Activated CD4-positive, alpha-beta T cell treated with anti-CD3 and anti-CD28 coated beads, Interleukin-2, Interleukin-6, amounts not matched to agents 100 ng/mL and 50 ng/mL, durations not matched to agents 16 hours and 8 hours (primary cell): Measurements from ENCODE around the gene ACVR1B.

Source experiments
- DNase-seq: peaks from one replicate; pipeline ENCODE4 v3.0.0-alpha.2; 2020

ACVR1B gene

DNA sequence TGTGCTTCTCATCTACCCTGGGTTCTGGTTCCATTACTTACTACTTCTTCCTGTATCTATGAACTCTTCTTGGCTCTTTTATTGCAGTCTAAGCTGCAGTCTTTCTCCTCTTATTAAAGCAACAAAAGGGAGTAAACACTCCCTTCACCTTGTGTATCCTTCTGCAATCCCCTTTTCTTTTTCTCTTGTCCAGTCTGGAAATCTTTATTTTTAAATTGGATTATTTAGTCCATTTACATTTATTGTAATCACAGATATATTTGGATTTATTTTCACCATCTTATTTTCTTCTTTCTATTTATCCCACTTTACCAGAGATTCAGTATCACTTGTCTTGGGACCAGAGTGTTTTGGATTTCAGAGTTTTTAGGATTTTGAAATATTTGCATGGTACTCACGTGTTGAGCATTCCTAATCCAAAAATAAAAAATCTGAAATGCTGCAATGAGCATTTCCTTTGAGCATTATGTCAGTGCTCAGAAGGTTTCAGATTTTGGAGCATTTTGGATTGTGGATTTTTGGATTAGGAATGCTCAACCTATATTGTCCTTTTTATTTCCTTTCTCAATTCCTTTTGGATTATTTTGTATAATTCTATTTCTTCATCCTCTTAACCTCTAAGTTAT is 6.8 kb upstream of the ACVR1B start:
- DNase-seq: no peak

DNA sequence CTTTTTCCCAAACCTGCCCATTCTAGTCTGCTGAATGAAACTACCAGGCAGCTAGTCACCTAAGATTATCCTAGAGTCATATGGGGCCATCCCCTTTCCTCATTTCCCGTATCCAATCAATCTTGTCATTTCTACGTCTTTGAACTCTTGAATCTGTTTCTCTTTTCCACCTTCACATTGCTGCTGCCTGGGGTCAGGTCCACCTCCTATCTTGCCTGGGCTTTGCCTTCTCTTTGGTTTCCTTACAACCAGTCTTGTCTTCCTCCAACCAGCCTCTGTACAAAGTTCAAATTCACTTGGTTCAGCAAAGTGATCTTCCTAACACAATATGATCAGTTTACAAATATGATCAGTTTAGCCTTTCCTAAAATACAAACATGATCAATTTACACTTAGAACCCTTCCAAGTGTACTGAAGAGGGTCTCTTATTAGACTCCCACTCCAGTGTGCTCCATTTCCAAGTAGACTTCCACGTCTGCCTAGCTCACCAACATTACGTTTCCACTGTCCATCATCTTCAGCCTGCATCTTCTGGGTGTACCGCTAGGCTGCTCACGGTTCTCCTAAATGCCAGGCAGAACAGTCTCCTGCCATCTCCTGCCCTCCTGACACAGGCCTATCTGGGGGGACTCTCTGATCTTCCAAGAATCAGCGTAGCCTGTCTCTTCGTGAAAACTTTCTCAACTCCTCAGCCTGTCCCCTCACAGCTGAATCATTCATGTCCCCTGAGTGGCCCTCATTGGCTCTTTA is 4.1 kb upstream of the ACVR1B start:
- DNase-seq: no peak

- DNase-seq: no peak
These were observed 3.4 kb upstream of the ACVR1B start for GRCh38 chr12:51948066-51948465.

- no peak for DNase-seq
These were observed 2.0 kb upstream of the ACVR1B start for GRCh38 chr12:51949342-51950030.

DNA sequence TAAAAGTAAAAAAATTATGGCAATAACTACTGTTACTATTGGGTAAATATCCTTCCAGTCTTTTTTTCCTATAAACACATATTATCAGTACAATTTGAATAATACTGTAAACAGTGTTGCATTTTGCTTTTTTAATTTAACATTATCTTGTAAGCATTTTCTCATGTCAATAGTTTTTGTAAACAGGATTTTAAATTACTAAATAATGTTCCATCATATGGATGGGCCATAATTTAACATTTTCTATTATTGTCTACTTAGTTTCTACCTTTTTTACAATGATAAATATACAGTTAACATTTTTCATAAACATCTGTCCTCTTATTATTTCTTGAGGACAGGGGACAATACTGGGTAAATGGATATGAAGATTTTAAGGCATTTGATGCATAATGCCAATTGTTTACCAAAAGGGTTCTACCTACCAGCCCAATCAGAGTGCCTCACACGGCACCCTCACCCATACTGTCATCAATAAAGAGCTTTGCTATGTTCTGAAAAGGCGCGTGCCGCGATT is 759 bp upstream of the ACVR1B start:
- no peak for DNase-seq

- no peak for DNase-seq
These were observed 584 bp downstream of the ACVR1B start for GRCh38 chr12:51951843-51952722.

DNA sequence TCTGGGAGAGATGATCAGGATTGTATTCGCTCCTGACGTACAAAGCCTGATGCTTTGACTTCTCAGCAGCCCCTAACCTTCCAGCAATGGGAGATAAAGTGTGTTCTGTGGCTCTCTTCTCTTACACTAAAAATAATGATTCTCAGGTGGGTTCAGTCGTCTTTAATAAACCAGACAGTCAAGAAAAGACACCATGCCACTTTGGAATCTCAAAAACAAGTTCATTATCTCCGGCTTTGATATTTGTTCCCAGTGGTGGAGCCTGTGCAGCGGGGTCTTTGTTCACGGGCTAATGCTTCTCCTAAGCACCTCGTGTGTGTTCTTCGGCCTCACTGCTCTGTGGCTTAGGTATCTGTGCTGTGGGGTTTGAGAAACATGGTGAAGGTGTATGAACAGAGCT is 1.6 kb downstream of the ACVR1B start:
- no peak for DNase-seq

GRCh38 chr12:51953864-51954263 is 2.4 kb downstream of the ACVR1B start:
- DNase-seq: no peak

DNA sequence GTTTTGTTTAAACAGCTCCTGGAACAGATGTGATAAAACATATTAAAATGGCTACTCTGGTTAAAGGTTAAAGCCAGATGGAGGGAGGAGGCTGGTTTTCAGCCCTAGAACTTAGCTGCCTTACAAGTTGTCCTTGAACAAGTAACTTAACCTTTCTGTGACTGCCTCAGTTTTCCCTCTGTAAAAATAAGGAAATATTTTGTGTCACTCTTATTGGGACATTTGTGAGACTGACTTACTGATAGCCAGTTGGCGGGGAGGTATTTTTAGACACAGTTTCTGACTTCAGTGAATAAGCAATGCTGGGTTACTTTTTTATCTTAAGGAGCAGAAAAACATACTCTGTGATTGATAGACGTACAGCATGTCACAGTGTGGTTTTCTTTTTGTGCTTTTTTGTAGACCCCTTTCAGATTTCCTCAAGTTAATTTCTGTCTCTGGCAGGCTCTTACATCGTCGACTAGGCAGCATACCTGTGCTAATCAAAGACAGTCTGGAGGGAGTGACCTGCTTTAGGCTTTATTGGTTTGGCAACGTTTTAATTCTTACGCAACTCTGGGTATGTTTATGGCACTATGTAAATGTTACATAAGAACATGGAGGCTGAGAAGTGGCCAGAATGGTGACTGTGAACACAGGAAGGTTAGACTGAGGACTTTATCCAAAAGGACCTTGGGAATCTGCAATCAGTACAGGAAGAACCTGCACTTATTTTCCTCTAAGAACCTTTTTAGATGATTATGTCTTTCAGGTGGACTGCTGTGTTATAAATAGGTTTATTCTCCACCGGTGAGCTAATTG is 3.3 kb downstream of the ACVR1B start:
- DNase-seq: no peak

DNA sequence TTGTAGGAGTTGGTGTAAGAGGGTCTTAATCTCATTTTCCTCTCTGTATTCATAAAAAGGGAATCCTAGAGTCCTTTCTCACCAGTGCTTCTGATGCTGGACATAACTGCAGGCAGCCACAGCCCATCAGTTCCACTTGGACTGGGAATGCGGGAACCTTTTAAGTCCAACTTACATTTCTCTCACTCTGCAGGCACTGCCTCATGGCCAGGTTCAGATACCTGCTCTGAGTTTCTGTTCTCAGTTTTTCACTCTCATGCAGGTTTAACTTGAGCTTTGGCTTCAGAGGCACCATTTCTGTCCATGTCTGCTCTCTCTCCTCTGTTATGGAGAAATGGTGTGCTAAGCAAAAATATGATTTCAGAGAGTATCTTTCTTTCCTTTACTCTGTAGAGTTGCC is 4.2 kb downstream of the ACVR1B start:
- no peak for DNase-seq

DNA sequence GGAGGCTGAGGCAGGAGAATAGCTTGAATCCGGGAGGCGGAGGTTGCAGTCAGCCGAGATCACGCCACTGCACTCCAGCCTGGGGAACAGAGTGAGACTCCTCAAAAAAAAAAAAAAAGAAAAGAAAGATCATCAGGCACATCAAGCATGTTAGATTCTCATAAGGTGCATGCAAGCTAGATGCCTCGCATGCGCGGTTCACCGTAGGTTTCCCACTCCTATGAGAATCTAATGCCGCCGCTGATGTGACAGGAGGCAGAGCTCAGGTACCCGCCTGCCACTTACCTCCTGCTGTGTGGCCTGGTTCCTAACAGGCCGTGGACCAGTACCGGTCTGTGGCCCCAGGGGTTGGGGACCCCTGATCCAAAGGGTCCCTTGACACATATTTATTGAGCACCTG is 7.0 kb downstream of the ACVR1B start:
- DNase-seq: no peak

DNA sequence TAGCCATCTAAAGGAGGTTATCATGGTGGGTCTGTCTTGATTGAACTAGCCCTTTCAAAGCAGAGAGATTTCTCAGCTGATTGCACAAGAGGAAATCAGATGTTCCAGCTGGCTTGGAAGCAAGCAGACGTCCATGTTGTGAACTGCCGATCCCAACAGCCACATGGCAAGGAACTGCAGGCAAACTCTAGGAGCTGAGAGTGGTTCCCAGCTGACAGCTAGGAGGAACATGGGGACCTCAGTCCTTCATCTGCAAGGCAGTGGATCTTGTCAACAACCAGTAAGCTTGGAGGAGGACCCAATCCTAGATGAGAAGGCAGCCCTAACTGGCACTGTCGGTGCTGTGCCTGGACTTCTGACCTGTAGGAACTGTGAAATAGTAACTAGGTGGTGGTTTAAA is 7.7 kb downstream of the ACVR1B start:
- DNase-seq: no peak

- DNase-seq: no peak
These were observed 8.4 kb downstream of the ACVR1B start for GRCh38 chr12:51959921-51960320.

GRCh38 chr12:51960488-51960887 is 9.0 kb downstream of the ACVR1B start:
- no peak for DNase-seq

DNA sequence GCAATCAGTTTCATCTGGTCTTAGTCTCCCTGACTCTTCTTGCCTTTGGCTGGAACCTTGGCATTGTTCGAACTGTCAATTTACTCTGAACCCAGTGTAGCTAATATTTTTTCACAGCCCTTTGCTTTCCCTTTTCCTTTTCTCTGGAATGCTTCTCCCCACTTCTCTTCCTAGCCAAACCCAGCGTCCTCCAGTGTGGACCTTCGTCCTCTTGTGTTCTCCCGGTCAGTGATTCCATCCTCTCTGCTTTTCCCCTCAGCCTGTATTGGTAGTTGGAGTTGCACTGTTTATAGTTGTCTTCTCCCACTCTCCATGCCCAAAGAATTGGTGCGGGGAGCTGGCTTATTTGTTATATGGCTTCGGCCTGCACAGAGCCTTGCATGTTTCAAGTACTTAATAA is 9.4 kb downstream of the ACVR1B start:
- DNase-seq: no peak

DNA sequence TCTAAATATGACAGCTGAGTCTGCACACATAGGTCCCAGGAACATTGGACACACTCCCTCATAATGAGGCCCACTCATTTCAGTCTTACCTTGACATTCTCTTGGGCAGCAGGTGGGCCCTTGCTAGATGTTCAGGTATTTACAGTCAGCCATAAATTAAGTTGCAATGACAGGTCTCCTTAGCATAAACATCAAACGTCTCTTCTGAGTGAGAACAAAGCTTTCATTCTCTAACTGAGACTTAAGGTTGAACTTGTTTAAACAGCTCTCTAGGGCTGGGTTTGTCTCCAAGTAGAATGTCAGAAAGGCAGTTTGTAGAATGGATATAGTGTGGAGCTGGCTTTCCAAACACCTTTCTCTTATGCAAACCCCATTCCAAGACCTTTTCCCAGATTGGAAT is 10.3 kb downstream of the ACVR1B start:
- no peak for DNase-seq

DNA sequence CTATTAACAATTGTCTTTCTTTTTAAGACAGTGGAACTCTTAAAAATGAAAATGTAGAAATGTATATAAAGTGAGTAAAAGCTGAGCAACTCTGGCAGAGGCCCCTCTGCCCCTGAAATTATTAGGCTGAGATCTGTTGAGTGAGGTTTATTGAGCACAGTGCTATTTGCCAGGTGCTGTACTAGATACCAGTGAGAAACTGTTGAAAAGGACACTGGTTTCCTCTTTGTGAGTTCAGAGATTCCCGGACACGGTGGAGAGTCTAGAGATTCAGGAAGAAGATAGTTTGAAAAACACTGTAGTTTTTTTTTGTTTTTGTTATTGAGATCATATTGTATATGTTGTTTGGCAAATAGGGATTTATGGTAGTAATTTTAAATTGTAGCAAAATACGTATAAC is 11.2 kb downstream of the ACVR1B start:
- no peak for DNase-seq

DNA sequence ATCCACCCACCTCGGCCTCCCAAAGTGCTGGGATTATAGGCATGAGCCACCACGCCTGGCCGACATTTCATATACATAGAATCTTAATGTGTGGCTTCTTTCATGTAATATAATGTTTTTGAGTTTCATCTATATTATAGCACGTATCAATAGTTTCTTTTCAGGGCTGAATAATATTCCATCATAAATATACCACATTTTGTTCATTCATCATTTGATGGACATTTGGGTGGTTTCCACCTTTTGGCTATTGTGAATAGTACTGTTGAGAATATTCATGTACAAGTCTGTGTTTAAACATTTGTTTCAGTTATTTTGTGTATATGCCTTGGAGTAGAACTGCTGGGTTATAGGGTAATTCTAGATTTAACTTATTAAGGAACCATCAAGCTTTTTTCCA is 12.0 kb downstream of the ACVR1B start:
- no peak for DNase-seq

DNA sequence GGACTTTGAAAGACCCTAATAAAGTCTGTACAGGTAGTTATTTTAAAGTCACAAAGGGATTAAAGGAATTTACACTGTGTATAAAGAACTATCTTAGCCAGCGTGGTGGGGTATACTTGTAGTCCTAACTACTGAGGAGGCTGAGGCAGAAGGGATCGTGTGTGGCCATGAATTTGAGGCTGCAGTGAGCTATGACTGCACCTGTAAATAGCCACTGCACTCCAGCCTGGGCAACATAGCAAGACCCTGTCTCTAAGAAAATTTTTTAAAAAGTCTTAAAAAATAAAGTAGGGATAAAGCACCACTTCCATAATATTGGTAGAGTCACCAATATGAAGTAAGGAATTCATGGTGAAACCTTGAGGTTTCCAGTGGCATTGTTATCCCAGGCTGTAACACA is 18.1 kb downstream of the ACVR1B start:
- no peak for DNase-seq

DNA sequence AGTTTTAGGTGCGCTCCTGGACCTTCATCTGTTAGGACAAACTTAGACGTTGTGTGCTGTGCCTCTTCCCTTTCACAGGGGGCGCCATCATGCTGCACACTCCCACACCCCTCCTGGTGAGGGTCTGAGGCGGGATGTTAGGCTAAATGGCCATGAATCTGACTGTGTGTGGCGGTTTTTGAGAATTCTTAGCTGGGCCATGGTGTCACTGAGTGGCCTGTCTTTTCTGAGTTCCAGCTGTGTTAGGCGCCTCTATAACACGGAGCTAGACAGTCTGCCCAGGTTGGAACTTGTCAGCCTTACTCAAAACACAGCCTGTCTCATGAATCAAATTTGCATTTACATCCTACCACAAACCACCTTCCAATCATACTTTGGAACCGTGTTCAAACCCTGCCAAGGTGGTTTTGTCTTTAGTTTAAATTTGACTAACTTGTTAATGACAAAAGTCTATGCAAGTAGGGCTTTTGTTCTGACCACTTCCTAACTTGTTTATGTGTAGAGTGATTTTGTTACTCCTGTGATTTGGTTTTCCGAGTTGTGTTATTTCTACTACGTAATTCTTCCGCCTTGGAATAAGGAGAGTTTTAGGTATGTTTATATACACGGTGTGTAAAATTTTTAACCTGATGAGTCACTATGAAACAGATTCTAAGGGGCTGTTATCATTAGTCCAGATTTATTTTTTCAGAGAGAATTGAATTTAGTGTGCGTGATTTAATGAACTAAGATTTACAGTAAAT is 19.6 kb downstream of the ACVR1B start:
- DNase-seq: peak; percentile 93

DNA sequence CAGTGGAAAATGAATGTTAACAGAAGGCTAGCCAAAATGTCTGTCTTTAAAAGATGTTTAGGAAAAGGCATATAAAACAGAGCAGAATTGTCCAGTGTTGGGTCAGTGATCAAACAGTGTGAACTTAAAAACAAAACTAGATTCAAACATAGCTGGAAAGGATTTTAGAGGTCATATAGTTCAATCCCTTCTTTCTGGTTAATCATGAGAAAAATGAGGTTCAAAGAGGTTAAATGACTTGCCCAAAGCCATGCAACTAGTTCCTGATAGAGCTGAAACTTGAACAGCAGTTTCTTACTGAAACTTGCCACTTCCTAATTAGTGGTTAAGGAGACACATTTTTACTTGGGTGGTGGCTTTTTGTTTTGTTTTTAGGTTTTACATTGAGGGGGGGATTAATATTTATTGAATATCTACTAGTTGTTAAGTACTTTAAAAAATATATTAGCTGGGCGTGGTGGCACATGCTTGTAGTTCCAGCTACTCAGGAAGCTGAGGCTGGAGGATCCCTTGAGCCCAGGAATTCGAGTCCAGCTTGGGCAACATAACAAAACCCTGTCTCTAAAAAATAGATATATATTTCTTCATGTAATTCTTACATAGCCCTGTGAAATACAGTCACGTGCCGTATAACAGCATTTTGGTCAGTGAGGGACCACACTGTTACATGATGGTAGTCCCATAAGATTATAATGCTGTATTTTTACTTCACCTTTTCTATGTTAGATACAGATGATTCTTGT is 20.4 kb downstream of the ACVR1B start:
- DNase-seq: peak; percentile 53
